ENCODE data around the gene ERMAP.

ERMAP gene

GRCh38 chr1:42776502-42776901, 40.4 kb upstream of the ERMAP start:
- CTCF ChIA-PET: interaction anchor here (1.4 kb wide), 1 partner anchor 297 kb away, joined by 5 read pairs; no protein-coding TSS in a partner anchor
- DNase-seq (ENCODE audit: low spot score): no peak
- POLR2A ChIA-PET (ENCODE audit: low non-redundant PET): interaction anchor here (0.6 kb wide), 1 partner anchor 12 kb away, joined by 8 read pairs; no protein-coding TSS in a partner anchor
- TF ChIP-seq CTCF (conservative IDR thresholded peaks at IDR 0.05; ENCODE audit: low read depth): no peak
- no peak overlapping the region for H3K27ac ChIP-seq

- POLR2A ChIA-PET (ENCODE audit: low non-redundant PET): no interaction called here
These were observed 39.1 kb upstream of the ERMAP start for GRCh38 chr1:42777852-42778251.

GRCh38 chr1:42779725-42780124, 37.2 kb upstream of the ERMAP start:
- ChIA-PET CTCF (interaction anchor here (0.6 to 0.7 kb wide), 4 partner anchors 17 to 51 kb away, joined by 3 to 4 read pairs (median 4); no protein-coding TSS in a partner anchor), POLR2A (ENCODE audit: low non-redundant PET) (interaction anchor here (1.4 kb wide), 1 partner anchor 13 kb away, joined by 5 read pairs; the partner anchor contains the start of genes C1orf50 and P3H1)
- H3K27ac ChIP-seq: no peak overlapping the region
- TF ChIP-seq CTCF (conservative IDR thresholded peaks at IDR 0.05; ENCODE audit: low read depth): no peak
- no peak for DNase-seq (ENCODE audit: low spot score)

More at GRCh38 chr1:42777852-42778251, 39.1 kb upstream of the ERMAP start:
- TF ChIP-seq CTCF (conservative IDR thresholded peaks at IDR 0.05; ENCODE audit: low read depth): peak; percentile 66
- H3K27ac ChIP-seq: no peak overlapping the region
- CTCF ChIA-PET: interaction anchor here (0.6 to 1.4 kb wide), 5 partner anchors 132 to 297 kb away, joined by 3 to 6 read pairs (median 5); no protein-coding TSS in a partner anchor
- DNase-seq (ENCODE audit: low spot score): peak; percentile 45

- no peak for TF ChIP-seq CTCF (conservative IDR thresholded peaks at IDR 0.05; ENCODE audit: low read depth)
- POLR2A ChIA-PET (ENCODE audit: low non-redundant PET): interaction anchor here (1.4 kb wide), 1 partner anchor 13 kb away, joined by 5 read pairs; the partner anchor contains the start of genes C1orf50 and P3H1
- no peak overlapping the region for H3K27ac ChIP-seq
- CTCF ChIA-PET: interaction anchor here (0.6 to 0.7 kb wide), 2 partner anchors 35 to 51 kb away, joined by 3 to 4 read pairs; no protein-coding TSS in a partner anchor
- DNase-seq (ENCODE audit: low spot score): no peak
These were observed 36.7 kb upstream of the ERMAP start for GRCh38 chr1:42780176-42780575.

- ChIA-PET POLR2A (ENCODE audit: low non-redundant PET) (no interaction called here), CTCF (interaction anchor here (0.6 to 0.9 kb wide), 4 partner anchors 113 to 288 kb away, joined by 3 to 6 read pairs (median 3); no protein-coding TSS in a partner anchor)
- no peak for TF ChIP-seq CTCF (conservative IDR thresholded peaks at IDR 0.05; ENCODE audit: low read depth)
- no peak overlapping the region; the same call in 1 of the 2 replicates for H3K27ac ChIP-seq
- DNase-seq (ENCODE audit: low spot score): no peak
These were observed 33.8 kb upstream of the ERMAP start for GRCh38 chr1:42783092-42783491.

- no peak for TF ChIP-seq CTCF (conservative IDR thresholded peaks at IDR 0.05; ENCODE audit: low read depth)
- H3K27ac ChIP-seq: no peak overlapping the region
- POLR2A ChIA-PET (ENCODE audit: low non-redundant PET): no interaction called here
- DNase-seq (ENCODE audit: low spot score): no peak
- CTCF ChIA-PET: interaction anchor here (1.9 kb wide), 1 partner anchor 289 kb away, joined by 5 read pairs; no protein-coding TSS in a partner anchor
These were observed 32.4 kb upstream of the ERMAP start for GRCh38 chr1:42784547-42784945.

Data from RWPE1 (cell line).